Upper lobe of right lung (tissue), 1 donor: ENCODE data around the gene AHDC1. TPM values are rescaled to one million over a fixed set of nuclear protein-coding genes. Genes with fewer than 3 reads are reported as not detected.

Experiments
- ATAC-seq: fragments of 200-7000 bp; cut with Tn5 transposase; one replicate; pipeline ENCODE4 v1.9.1; 2020; ENCODE audit warnings: mild to moderate bottlenecking, moderate library complexity
- DNase-seq: peaks from one replicate; pipeline ENCODE4 v3.0.0-alpha.2; 2020
- H3K27ac ChIP-seq: fragments of 200-600 bp; one replicate; pipeline ENCODE4 v1.8.0; 2022
- H3K27me3 ChIP-seq: fragments of 200-600 bp; one replicate; pipeline ENCODE4 v1.8.0; 2022; ENCODE audit warnings: mild to moderate bottlenecking
- H3K36me3 ChIP-seq: fragments of 200-600 bp; one replicate; pipeline ENCODE4 v1.8.0; 2022
- H3K4me1 ChIP-seq: fragments of 200-600 bp; one replicate; pipeline ENCODE4 v1.8.0; 2022
- H3K4me3 ChIP-seq: fragments of 200-600 bp; one replicate; pipeline ENCODE4 v1.8.0; 2022; ENCODE audit warnings: mild to moderate bottlenecking
- H3K9me3 ChIP-seq: fragments of 200-600 bp; one replicate; pipeline ENCODE4 v1.8.0; 2022
- intact Hi-C: fragments of 100-400 bp; cut with DNase I; formaldehyde crosslinking; loops from one replicate; pipeline ENCODE4 v1.11.0; 2022
- total RNA-seq: library from RNA; stranded (reverse); fragmentation: NEBNext Ultra II Directional; extraction: Animal tissue kit (Norgen Biotek cat#: 25700); gene quantifications from one replicate; pipeline ENCODE4 v1.2.1, GENCODE V29; 2021
- TF ChIP-seq, protein P1 (sequence below): fragments of 200-600 bp; IDR thresholded peaks from one replicate; pipeline ENCODE4 v1.8.0; 2022; ENCODE audit warnings: antibody characterized with exemption
- donor health status: DM: no; HTN: yes; CAD: no; lungs with severe emphysema.

Gene AHDC1
- total RNA-seq, 1 donor from 2014 or later, result 34.2 TPM

DNA sequence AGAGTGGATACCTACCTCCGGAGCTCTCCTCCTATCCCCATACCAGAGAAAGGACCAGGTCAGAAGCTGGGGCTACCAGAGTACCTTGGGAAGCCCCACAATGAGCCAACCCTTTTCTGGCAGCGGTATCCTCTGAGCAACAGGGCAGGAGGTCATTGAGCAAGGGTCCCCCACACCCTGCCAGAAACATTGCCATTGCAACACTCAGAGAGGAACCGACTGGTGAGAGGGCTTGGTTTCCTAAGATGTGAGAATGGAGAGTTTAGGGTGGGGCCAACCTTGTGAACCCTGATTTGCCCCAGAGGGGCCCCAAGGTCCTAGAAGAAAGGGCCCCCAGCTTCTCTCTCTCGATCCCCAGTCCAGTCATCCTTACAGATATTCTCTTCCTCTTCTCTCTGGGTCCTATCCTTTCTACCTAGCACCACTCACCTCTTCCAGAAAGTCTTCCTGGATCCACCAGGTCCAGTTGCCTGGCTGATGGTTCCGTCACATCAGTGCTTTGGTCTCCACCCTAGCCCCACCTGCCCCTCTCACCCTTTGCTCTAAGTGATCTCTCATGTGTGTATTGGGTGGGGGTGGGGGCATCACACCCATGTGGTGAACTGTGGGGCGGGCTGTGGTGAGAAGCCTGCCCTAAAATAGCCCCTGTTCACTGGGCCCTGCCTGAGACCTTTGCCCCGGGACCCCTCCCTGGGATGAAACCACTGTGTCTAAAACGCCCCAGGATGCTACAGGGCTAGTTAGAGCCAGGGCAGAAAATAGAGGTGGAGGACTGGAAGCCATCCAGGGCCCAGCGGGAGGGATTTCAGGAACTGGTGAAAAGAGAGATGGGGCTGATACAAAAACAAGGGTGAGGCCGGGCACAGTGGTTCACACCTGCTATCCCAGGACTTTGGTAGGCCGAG lies 22.3 kb upstream of the AHDC1 start:
- H3K27me3 ChIP-seq, result no peaks in the 10 kb centered on the region
- peaks cover 53% of the 10 kb centered on the region for H3K4me1 ChIP-seq
- no peaks in the 10 kb centered on the region for H3K9me3 ChIP-seq
- peaks cover 7% of the 10 kb centered on the region for H3K36me3 ChIP-seq
- TF ChIP-seq, protein P1, sequence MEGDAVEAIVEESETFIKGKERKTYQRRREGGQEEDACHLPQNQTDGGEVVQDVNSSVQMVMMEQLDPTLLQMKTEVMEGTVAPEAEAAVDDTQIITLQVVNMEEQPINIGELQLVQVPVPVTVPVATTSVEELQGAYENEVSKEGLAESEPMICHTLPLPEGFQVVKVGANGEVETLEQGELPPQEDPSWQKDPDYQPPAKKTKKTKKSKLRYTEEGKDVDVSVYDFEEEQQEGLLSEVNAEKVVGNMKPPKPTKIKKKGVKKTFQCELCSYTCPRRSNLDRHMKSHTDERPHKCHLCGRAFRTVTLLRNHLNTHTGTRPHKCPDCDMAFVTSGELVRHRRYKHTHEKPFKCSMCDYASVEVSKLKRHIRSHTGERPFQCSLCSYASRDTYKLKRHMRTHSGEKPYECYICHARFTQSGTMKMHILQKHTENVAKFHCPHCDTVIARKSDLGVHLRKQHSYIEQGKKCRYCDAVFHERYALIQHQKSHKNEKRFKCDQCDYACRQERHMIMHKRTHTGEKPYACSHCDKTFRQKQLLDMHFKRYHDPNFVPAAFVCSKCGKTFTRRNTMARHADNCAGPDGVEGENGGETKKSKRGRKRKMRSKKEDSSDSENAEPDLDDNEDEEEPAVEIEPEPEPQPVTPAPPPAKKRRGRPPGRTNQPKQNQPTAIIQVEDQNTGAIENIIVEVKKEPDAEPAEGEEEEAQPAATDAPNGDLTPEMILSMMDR, result no peak
- H3K27ac ChIP-seq, result peak overlapping the region; percentile 56
- DNase-seq, result no peak
- peak overlapping the region; percentile 28 for H3K4me3 ChIP-seq
- peak; percentile 63 for ATAC-seq
- intact Hi-C loops, result no loop called here

DNA sequence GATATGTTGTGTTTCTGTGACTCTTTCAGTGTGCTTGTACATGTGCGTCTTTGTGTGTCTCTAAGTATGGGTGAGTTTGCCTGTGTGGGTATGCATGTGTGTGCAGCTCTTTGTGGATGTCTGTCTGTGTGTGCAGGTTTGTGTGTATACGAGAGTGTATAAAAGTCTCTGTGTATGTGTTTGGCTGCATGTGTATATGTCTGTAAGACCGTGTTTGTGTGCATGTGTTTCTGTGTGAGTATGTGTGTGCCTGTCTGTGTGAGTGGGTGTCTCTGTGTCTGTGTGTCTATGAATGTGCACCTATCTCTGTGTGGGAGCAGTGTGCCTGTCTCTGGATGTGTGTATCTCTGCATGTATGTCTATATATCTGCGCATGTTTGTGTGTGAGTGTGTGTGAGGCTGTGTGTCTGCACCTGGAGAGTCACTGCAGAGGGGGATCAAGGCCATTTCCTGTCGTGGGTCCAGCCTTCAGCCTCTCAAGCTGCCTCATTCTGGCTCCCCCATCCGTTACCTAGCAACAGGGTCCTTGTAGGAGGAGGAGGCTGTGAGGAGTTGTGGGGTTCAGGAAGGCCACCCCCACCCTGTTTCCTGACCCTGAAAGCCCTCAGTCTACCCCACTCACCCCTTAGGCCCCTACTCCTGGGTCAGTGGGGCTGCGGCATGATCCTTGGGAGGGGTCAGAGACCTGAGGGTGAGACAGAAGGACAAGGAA lies 20.7 kb upstream of the AHDC1 start:
- Histone ChIP-seq H3K27ac (peak overlapping the region; percentile 30), H3K4me3 (no peak overlapping the region)
- peak; percentile 3 for ATAC-seq

DNA sequence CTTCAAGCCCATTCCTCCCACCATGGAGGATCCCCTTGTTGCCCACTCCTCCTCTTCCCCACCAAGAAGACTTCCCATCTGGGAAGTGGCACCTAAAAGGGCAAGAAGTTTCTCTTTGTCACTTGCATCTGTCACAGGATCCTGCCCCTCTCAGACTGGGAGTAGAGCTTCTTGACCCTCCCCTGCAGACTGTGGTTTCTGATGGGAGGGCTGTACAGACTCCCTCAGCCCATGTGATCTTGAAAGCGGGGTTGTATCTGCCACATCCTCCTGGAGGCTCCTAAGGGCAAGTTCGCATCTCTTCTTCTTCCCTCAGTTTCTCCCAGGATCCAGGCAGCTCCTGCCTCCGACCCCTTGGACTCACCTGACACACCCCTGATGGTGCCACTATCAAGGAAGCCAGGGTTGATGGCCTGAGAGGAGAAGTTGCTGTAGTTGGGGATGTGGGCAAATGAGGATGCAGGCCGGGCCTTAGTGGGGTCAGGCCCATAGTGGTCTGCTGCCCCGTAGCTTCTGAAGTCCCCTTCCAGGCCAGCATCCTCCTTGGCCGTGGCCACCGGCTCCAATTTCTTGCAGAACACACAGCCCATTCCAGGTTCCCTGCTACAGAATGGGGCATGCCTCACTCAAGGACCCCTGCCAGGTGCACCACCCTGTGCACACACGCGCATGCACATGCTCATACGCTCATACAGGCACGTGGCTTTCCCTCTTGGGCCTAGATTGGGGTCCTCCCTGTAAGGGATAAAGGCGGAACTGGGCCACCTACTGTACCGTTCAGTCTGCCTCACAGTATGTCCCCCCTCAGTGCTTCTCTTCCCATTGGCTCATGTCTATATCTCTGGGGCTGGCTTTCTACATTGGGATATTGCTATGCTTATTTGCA lies 19.6 kb upstream of the AHDC1 start:
- Histone ChIP-seq H3K36me3 (peaks cover 7% of the 10 kb centered on the region), H3K4me1 (peaks cover 31% of the 10 kb centered on the region), H3K27ac (no peak overlapping the region), H3K4me3 (no peak overlapping the region), H3K27me3 (no peaks in the 10 kb centered on the region), H3K9me3 (no peaks in the 10 kb centered on the region)
- intact Hi-C loops, result no loop called here
- peak; percentile 35 for ATAC-seq
- TF ChIP-seq, protein P1, result no peak
- no peak for DNase-seq

More for the DNA sequence above, 20.7 kb upstream of the AHDC1 start:
- TF ChIP-seq, protein P1, result no peak
- Histone ChIP-seq H3K36me3 (peaks cover 7% of the 10 kb centered on the region), H3K4me1 (peaks cover 41% of the 10 kb centered on the region), H3K9me3 (no peaks in the 10 kb centered on the region), H3K27me3 (no peaks in the 10 kb centered on the region)
- DNase-seq, result no peak
- intact Hi-C loops, result no loop called here

DNA sequence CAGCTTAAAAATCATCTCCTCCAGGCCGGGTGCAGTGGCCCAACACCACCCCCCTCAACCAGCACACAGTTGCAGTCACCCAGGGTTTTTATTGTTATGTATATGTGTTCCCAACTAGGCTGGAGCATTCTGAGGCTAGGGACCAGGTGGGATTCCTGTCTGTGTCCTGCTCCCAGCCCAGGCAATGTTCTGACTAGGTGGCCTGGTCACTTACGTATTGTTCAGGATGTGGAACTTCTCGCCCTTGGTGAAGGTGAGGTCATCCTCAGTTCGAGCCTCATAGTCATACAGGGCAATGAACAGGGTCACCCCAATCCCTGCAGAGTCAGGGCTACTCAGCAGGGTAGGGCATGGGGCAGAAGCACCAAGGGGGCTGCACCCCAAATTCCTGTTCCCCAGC lies 18.9 kb upstream of the AHDC1 start:
- Histone ChIP-seq H3K27me3 (no peaks in the 10 kb centered on the region), H3K4me3 (no peak overlapping the region), H3K4me1 (peaks cover 31% of the 10 kb centered on the region), H3K36me3 (peaks cover 7% of the 10 kb centered on the region), H3K9me3 (no peaks in the 10 kb centered on the region), H3K27ac (no peak overlapping the region)
- DNase-seq (no peak), ATAC-seq (no peak)
- intact Hi-C loops, result no loop called here
- TF ChIP-seq, protein P1, result no peak
